Measurements from ENCODE around the gene FAM111B.
A peak's percentile ranks its signal among the peaks of the same experiment; 100 is the strongest.

Gene FAM111B

DNA sequence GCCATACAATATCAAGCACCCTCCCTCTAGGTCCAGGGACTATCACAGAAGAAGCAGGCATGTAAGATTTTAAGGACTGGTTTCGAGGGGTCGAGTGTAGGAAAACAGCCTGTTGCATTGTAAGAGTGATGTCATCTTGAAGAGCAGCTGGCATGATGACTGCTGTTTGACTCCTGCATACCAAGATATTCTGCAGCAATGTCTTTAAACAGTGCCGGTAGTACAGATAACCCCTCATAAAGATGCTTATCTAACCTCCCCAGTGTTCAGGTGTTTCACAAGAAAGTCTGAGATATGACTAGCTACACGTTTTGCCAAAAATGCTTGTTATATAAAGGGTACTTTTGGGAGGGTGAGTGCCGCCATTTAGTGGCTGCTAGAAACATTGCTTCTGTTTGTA, 47.6 kb downstream of the FAM111B start:
- H3K4me3 ChIP-seq (ENCODE audit: control insufficient read depth, low read depth, low read length): no peak overlapping the region
- TF ChIP-seq, protein P1, sequence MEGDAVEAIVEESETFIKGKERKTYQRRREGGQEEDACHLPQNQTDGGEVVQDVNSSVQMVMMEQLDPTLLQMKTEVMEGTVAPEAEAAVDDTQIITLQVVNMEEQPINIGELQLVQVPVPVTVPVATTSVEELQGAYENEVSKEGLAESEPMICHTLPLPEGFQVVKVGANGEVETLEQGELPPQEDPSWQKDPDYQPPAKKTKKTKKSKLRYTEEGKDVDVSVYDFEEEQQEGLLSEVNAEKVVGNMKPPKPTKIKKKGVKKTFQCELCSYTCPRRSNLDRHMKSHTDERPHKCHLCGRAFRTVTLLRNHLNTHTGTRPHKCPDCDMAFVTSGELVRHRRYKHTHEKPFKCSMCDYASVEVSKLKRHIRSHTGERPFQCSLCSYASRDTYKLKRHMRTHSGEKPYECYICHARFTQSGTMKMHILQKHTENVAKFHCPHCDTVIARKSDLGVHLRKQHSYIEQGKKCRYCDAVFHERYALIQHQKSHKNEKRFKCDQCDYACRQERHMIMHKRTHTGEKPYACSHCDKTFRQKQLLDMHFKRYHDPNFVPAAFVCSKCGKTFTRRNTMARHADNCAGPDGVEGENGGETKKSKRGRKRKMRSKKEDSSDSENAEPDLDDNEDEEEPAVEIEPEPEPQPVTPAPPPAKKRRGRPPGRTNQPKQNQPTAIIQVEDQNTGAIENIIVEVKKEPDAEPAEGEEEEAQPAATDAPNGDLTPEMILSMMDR (conservative IDR thresholded peaks at IDR 0.05; ENCODE audit: control insufficient read depth, insufficient read depth, low read depth, low read length): no peak
- no peak for DNase-seq (ENCODE audit: low read depth)

DNA sequence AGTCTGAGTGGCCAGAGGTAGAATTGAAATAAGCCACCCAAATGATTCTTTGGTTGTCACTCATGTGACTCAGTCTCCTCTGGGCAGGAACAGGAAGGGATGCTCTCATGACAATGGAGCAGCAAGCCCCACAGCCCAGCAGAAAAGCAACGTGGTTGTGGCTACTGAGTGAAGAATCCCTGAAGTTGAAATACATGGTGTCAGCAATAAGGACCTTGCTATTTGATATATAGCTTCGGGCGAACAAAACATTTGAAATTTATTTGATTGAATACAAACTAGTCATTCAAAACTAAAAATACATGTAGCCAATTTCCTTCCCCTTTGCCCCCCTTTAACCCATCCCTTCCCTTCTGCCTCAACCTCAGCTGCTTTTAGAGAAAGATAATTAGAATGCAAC, 50.4 kb downstream of the FAM111B start:
- TF ChIP-seq, protein P1 (conservative IDR thresholded peaks at IDR 0.05; ENCODE audit: control insufficient read depth, insufficient read depth, low read depth, low read length): no peak
- no peak overlapping the region for H3K4me3 ChIP-seq (ENCODE audit: control insufficient read depth, low read depth, low read length)
- no peak for DNase-seq (ENCODE audit: low read depth)

DNA sequence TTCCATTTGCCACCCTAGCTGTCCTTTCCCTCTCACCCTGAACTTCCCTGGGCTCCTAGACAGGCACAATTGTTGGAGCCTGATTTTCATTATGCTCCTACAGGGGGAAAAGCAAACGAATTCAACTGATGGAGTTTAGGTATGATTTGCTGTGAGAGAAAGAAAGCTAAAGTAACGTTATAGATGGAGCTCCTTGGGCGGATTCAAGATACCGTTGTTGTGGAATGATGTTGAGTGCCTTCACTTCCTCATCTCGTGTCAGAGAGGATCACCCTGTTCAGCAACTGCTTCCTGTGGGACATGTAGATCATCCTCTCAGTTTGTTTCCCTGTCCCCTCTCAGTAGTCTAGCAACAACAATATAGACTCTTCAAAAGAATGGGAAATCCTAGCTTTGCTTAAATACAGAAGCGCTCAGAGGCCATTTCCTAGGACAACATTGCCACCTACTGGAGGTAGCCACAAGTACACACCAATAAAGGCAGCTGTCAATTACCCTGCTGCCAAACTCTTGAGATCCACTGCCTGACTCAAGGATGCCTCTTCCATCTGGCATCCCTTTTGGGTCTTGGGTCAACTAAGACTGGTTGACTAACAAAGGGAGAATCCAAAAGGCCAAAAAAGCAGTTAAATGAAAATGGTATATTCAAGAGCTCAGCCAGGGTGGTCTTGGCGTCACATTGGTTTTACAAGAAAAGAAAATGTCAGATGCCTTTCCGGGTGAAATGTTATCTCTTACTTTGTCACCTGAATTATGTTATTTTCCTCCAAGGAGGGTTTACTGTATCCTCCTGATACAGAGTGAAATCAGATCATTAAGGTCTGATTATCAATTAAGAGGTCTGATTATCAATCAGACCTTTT, 51.4 kb downstream of the FAM111B start:
- DNase-seq (ENCODE audit: low read depth): peak; percentile 76
- no peak overlapping the region for H3K4me3 ChIP-seq (ENCODE audit: control insufficient read depth, low read depth, low read length)
- TF ChIP-seq, protein P1 (conservative IDR thresholded peaks at IDR 0.05; ENCODE audit: control insufficient read depth, insufficient read depth, low read depth, low read length): peak; percentile 89

DNA sequence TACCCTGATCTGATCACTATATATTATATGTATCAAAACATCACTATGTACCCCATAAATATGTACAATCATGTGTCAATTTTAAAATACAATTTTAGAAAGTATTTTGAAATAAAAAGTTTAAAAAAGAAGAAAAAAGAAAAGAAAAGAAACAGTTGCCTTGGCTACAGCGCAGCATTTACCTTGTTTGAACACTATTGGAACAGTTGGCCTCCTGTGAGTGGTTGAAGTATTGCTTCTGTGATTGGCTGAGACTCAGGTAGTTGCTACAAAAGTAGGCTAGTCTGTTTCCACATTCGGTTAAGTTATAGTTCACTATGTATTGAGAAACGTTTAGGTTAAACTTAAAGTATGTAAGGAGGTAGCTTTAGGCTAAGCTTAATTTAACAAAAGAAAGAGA, 57.0 kb downstream of the FAM111B start:
- TF ChIP-seq, protein P1 (conservative IDR thresholded peaks at IDR 0.05; ENCODE audit: control insufficient read depth, insufficient read depth, low read depth, low read length): no peak
- no peak for DNase-seq (ENCODE audit: low read depth)

GRCh38 chr11:59171508-59172322, 64.7 kb downstream of the FAM111B start, which contains the start of gene DTX4:
Gene DTX4 (plus strand): TSS chr11:59172132. CDS start chr11:59172596, 464 bp downstream.
- H3K4me3 ChIP-seq (ENCODE audit: control insufficient read depth, low read depth, low read length): peak within 1 kb of the TSS; percentile 64
- DNase-seq (ENCODE audit: low read depth): peak; percentile 86
- TF ChIP-seq, protein P1 (conservative IDR thresholded peaks at IDR 0.05; ENCODE audit: control insufficient read depth, insufficient read depth, low read depth, low read length): peak; percentile 86

More for the DNA sequence above, 57.0 kb downstream of the FAM111B start:
- H3K4me3 ChIP-seq (ENCODE audit: control insufficient read depth, low read depth, low read length): no peak overlapping the region

DNA sequence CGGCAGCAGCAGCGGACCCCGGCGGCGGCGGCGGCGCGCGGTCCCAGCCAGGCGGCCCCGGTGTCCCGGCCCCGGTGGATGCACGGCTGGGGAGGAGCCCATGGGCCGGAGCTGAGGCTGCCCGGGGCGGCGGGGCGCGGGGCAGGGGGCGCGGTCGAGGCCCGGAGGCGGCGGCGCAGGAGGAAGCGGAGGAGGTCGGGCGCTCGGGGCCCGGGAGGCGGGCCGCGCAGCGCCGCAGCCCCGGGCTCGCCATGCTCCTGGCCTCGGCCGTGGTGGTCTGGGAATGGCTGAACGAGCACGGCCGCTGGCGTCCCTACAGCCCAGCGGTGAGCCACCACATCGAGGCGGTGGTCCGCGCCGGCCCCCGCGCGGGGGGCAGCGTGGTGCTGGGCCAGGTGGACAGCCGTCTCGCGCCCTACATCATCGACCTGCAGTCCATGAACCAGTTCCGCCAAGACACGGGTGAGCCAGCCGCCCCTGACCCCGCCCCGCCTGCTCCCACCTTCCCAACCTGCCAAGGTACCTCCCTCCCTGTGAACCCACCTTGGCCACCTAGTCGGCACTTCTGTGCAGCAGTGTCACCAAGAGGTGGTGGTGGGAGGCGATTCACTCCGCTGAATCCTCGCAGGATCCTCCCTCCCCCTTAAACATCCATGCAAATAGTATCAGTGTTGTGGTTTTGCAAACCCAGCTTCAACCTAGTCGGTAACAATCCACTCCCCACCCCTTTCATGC, 65.5 kb downstream of the FAM111B start:
- no peak for DNase-seq (ENCODE audit: low read depth)
- H3K4me3 ChIP-seq (ENCODE audit: control insufficient read depth, low read depth, low read length): peak overlapping the region; percentile 64
- TF ChIP-seq, protein P1 (conservative IDR thresholded peaks at IDR 0.05; ENCODE audit: control insufficient read depth, insufficient read depth, low read depth, low read length): no peak
